ENCODE data around the gene PRR20G. TPM values are rescaled to one million over a fixed set of nuclear protein-coding genes. Genes with fewer than 3 reads are reported as not detected.

The PRR20G gene
- total RNA-seq, 1 donor from 2014 or later = not detected

GRCh38 chr3:127264794-127265514 is 22.9 kb downstream of the PRR20G start:
- no peak for DNase-seq (ENCODE audit: extremely low read depth, low read depth, low spot score)

GRCh38 chr3:127264292-127264691 is 23.6 kb downstream of the PRR20G start:
- DNase-seq (ENCODE audit: extremely low read depth, low read depth, low spot score) = no peak

GRCh38 chr3:127263586-127264231 is 24.1 kb downstream of the PRR20G start:
- no peak for DNase-seq (ENCODE audit: extremely low read depth, low read depth, low spot score)

GRCh38 chr3:127263037-127263436 is 24.8 kb downstream of the PRR20G start:
- no peak for DNase-seq (ENCODE audit: extremely low read depth, low read depth, low spot score)

GRCh38 chr3:127262533-127262932 is 25.3 kb downstream of the PRR20G start:
- DNase-seq (ENCODE audit: extremely low read depth, low read depth, low spot score) = no peak

- no peak for DNase-seq (ENCODE audit: extremely low read depth, low read depth, low spot score)
These were observed 25.9 kb downstream of the PRR20G start for GRCh38 chr3:127261925-127262324.

- DNase-seq (ENCODE audit: extremely low read depth, low read depth, low spot score) = no peak
These were observed 26.9 kb downstream of the PRR20G start for GRCh38 chr3:127260826-127261555.

GRCh38 chr3:127260416-127260815 is 27.4 kb downstream of the PRR20G start:
- no peak for DNase-seq (ENCODE audit: extremely low read depth, low read depth, low spot score)

GRCh38 chr3:127259882-127260281 is 28.0 kb downstream of the PRR20G start:
- no peak for DNase-seq (ENCODE audit: extremely low read depth, low read depth, low spot score)

GRCh38 chr3:127258733-127259132 is 29.1 kb downstream of the PRR20G start:
- DNase-seq (ENCODE audit: extremely low read depth, low read depth, low spot score) = no peak

GRCh38 chr3:127257351-127257750 is 30.5 kb downstream of the PRR20G start:
- no peak for DNase-seq (ENCODE audit: extremely low read depth, low read depth, low spot score)

- no peak for DNase-seq (ENCODE audit: extremely low read depth, low read depth, low spot score)
These were observed 31.0 kb downstream of the PRR20G start for GRCh38 chr3:127256733-127257271.

- DNase-seq (ENCODE audit: extremely low read depth, low read depth, low spot score) = no peak
These were observed 31.7 kb downstream of the PRR20G start for GRCh38 chr3:127256138-127256537.

GRCh38 chr3:127255516-127255915 is 32.3 kb downstream of the PRR20G start:
- DNase-seq (ENCODE audit: extremely low read depth, low read depth, low spot score) = no peak

GRCh38 chr3:127254730-127255129 is 33.1 kb downstream of the PRR20G start:
- DNase-seq (ENCODE audit: extremely low read depth, low read depth, low spot score) = no peak

- no peak for DNase-seq (ENCODE audit: extremely low read depth, low read depth, low spot score)
These were observed 33.7 kb downstream of the PRR20G start for GRCh38 chr3:127254033-127254644.

- no peak for DNase-seq (ENCODE audit: extremely low read depth, low read depth, low spot score)
These were observed 34.4 kb downstream of the PRR20G start for GRCh38 chr3:127253491-127253890.

- no peak for DNase-seq (ENCODE audit: extremely low read depth, low read depth, low spot score)
These were observed 35.4 kb downstream of the PRR20G start for GRCh38 chr3:127252446-127252845.

GRCh38 chr3:127250032-127250431 is 37.8 kb downstream of the PRR20G start:
- no peak for DNase-seq (ENCODE audit: extremely low read depth, low read depth, low spot score)

- DNase-seq (ENCODE audit: extremely low read depth, low read depth, low spot score) = no peak
These were observed 40.6 kb downstream of the PRR20G start for GRCh38 chr3:127247292-127247691.

- DNase-seq (ENCODE audit: extremely low read depth, low read depth, low spot score) = no peak
These were observed 49.2 kb downstream of the PRR20G start for GRCh38 chr3:127238602-127239001.

Data from glomerular endothelial cell (primary cell).